Measurements from ENCODE around the gene FNIP2. TPM values are rescaled to one million over a fixed set of nuclear protein-coding genes. Genes with fewer than 3 reads are reported as not detected.
A peak's percentile ranks its signal among the peaks of the same experiment; 100 is the strongest.
"Not testable (repeated sequence)": the region's sequence is repeated elsewhere in the genome, so short reads cannot be mapped to it uniquely, and the experiment has no call there.

The FNIP2 gene
- total RNA-seq, 1 donor from 2014 or later: 10.5 TPM

DNA sequence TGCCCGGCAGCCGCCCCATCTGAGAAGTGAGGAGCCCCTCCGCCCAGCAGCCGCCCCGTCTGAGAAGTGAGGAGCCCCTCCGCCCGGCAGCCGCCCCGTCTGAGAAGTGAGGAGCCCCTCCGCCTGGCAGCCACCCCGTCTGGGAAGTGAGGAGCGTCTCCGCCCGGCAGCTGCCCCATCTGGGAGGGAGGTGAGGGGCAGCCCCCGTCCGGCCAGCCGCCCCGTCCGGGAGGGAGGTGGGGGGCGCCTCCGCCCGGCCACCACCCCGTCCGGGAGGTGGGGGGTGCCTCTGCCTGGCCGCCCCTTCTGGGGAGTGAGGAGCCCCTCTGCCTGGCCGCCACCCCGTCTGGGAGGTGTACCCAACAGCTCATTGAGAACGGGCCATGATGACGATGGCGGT is 113.3 kb downstream of the FNIP2 start:
- DNase-seq (ENCODE audit: low spot score); H3K27ac Mint-ChIP-seq; H3K27me3 Mint-ChIP-seq (ENCODE audit: low read depth); intact Hi-C loops (cut with micrococcal nuclease); H3K4me1 Mint-ChIP-seq (ENCODE audit: low read depth); H3K4me3 Mint-ChIP-seq (ENCODE audit: low read depth): not testable (repeated sequence)
- peaks cover 33% of the 10 kb centered on the region for H3K36me3 Mint-ChIP-seq (ENCODE audit: low read depth)
- H3K9me3 Mint-ChIP-seq: peaks cover 10% of the 10 kb centered on the region

DNA sequence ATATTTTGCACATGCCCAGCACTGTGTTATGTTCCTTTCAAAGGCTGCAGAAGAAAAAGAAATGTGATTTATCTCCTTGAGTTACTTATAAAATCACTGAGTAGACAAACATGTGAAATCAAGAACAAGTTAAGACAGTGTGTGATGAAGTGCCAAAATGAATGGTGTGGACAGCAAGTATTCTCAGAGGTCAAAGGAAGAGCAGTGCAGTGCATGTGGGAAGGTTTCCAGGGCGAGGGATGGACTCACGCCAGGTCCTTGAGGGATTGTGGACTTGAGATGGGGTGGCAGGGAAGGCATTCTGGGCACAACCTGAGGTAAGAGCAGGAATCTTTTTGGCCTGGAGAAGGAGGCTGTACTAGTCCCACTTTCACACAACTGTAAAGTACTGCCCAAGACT is 115.5 kb downstream of the FNIP2 start:
- intact Hi-C loops (cut with micrococcal nuclease): no loop called here
- Mint-ChIP-seq H3K27me3 (ENCODE audit: low read depth) (no peaks in the 10 kb centered on the region), H3K9me3 (peaks cover under 1% of the 10 kb centered on the region), H3K27ac (no peak overlapping the region), H3K4me3 (ENCODE audit: low read depth) (no peak overlapping the region), H3K4me1 (ENCODE audit: low read depth) (no peaks in the 10 kb centered on the region), H3K36me3 (ENCODE audit: low read depth) (peaks cover 17% of the 10 kb centered on the region)
- DNase-seq (ENCODE audit: low spot score): no peak

DNA sequence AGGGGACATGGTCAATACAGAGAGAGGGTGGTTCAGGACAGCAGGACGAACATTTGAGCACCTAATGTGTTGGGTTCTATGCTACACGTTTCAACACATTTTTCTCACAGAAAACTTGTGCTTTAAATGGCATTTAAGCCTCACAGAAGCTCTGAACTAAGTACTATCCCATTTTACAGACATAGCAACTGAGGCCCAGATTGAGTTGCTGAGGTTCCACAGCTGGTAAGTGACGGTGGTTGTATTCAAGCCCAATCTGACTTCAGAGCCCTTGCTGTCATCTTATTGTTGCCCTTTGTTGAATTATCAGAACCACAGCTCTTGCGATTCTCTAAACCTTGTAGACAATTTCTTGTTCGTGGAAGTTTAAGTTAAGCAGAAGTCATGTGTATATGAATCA is 116.7 kb downstream of the FNIP2 start:
- Mint-ChIP-seq H3K27me3 (ENCODE audit: low read depth) (no peaks in the 10 kb centered on the region), H3K4me1 (ENCODE audit: low read depth) (no peaks in the 10 kb centered on the region), H3K36me3 (ENCODE audit: low read depth) (peaks cover 12% of the 10 kb centered on the region), H3K4me3 (ENCODE audit: low read depth) (no peak overlapping the region), H3K27ac (no peak overlapping the region), H3K9me3 (no peaks in the 10 kb centered on the region)
- intact Hi-C loops (cut with micrococcal nuclease): no loop called here
- DNase-seq (ENCODE audit: low spot score): no peak

DNA sequence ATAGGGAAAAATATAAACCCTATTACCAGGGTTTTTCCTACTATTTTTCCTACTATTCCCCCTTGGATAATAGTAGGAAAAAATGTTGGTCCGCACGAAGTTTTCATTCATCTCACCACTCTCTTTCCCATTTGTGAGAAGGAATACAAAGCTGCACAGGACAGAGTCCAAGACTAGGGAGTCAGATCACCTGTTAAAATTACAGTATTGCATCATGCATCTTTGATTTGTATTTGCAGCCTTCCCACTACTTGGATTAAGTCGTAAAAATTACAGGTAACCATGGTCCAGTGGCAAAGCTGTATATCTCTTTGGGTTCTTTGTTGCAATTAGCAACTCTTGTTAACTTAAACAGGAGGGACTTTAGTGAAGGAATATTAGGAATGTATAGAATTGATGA is 121.5 kb downstream of the FNIP2 start:
- H3K9me3 Mint-ChIP-seq: no peaks in the 10 kb centered on the region
- intact Hi-C loops (cut with micrococcal nuclease): no loop called here

DNA sequence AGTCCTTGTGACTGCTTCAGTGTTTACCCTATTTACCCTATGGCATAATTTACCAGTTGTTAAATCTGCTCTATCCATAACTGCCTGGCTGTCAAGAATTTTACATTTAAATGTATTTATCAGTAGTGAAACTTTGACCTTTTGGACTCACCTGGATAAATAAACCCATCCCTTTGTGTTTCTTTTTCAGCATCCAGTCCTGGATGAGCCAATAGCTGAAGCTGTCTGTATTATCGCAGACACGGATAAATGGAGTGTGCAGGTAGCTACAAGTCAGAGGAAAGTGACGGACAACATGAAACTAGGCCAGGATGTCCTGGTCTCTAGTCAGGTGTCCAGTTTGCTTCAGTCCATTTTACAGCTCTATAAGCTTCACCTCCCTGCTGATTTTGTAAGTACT is 122.4 kb downstream of the FNIP2 start:
- DNase-seq (ENCODE audit: low spot score): no peak
- no peaks in the 10 kb centered on the region for H3K9me3 Mint-ChIP-seq
- H3K27me3 Mint-ChIP-seq (ENCODE audit: low read depth): no peaks in the 10 kb centered on the region
- intact Hi-C loops (cut with micrococcal nuclease): no loop called here
- H3K36me3 Mint-ChIP-seq (ENCODE audit: low read depth): peaks cover 18% of the 10 kb centered on the region
- no peak overlapping the region for H3K4me3 Mint-ChIP-seq (ENCODE audit: low read depth)
- H3K4me1 Mint-ChIP-seq (ENCODE audit: low read depth): no peaks in the 10 kb centered on the region
- H3K27ac Mint-ChIP-seq: no peak overlapping the region

More for the DNA sequence above, 121.5 kb downstream of the FNIP2 start:
- no peak for DNase-seq (ENCODE audit: low spot score)
- Mint-ChIP-seq H3K4me1 (ENCODE audit: low read depth) (no peaks in the 10 kb centered on the region), H3K27me3 (ENCODE audit: low read depth) (no peaks in the 10 kb centered on the region), H3K4me3 (ENCODE audit: low read depth) (no peak overlapping the region), H3K27ac (no peak overlapping the region), H3K36me3 (ENCODE audit: low read depth) (peaks cover 11% of the 10 kb centered on the region)

DNA sequence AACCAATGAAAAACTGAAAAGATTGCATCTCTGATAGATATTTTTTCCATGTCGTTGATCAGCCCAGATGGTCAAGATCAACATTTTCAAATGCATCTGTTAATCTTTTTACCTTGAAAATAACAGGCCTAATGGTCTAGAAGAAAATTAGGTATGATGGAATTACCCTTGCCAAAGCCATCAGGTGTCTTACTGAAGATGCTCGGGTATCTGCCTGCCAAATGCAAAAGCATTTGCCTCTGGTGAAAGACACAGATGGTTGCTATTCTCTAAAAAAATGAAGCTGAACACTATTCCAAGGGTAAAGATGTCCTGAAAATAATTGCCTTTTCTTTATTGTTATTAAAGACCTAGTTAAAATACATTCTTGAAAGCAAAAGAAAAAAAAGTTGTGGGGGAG is 126.0 kb downstream of the FNIP2 start:
- Mint-ChIP-seq H3K36me3 (ENCODE audit: low read depth) (peaks cover 41% of the 10 kb centered on the region), H3K4me1 (ENCODE audit: low read depth) (peaks cover 2% of the 10 kb centered on the region), H3K9me3 (peaks cover 11% of the 10 kb centered on the region), H3K4me3 (ENCODE audit: low read depth) (no peak overlapping the region), H3K27me3 (ENCODE audit: low read depth) (no peaks in the 10 kb centered on the region), H3K27ac (no peak overlapping the region)
- no peak for DNase-seq (ENCODE audit: low spot score)
- intact Hi-C loops (cut with micrococcal nuclease): no loop called here

DNA sequence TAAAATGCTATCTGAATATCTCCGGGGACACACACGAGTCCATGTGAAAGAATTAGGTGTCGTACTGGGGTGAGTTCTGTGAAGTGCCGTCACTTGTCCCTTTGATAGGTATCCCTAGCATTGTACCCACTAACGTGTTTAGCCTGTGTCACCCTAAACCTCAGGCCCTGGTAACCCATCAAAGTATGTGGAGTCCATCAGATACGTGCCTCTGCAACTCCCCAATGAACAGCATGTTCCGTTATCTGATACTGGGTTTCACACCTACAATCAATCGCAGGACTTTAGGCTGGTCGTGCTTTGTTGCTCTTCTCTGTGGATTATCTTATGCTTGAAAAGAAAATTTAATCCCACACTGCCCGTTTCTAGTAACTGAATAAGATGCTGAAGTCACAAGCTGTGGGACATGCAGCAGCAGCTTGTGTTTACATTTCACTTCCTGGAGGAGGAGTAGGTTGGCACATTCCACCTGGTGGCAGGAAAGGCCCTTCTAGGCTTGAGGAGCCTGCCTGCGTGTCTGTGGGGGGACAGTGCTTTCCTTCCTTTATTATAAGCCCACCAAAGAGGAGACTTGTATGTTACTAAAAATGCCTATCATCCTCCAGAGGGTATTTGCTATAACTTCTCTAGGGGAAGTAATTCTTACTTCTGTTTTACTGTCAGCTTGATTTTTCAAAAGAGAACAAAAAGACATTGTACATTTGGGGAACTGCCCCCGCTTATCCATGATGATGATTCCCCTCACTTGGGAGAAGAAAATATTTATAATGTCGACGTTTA is 127.2 kb downstream of the FNIP2 start:
- H3K27ac Mint-ChIP-seq: no peak overlapping the region
- no peaks in the 10 kb centered on the region for H3K27me3 Mint-ChIP-seq (ENCODE audit: low read depth)
- peaks cover 6% of the 10 kb centered on the region for H3K4me1 Mint-ChIP-seq (ENCODE audit: low read depth)
- H3K36me3 Mint-ChIP-seq (ENCODE audit: low read depth): peaks cover 47% of the 10 kb centered on the region
- peaks cover 18% of the 10 kb centered on the region for H3K9me3 Mint-ChIP-seq
- DNase-seq (ENCODE audit: low spot score): no peak
- intact Hi-C loops (cut with micrococcal nuclease): no loop called here
- no peak overlapping the region for H3K4me3 Mint-ChIP-seq (ENCODE audit: low read depth)

DNA sequence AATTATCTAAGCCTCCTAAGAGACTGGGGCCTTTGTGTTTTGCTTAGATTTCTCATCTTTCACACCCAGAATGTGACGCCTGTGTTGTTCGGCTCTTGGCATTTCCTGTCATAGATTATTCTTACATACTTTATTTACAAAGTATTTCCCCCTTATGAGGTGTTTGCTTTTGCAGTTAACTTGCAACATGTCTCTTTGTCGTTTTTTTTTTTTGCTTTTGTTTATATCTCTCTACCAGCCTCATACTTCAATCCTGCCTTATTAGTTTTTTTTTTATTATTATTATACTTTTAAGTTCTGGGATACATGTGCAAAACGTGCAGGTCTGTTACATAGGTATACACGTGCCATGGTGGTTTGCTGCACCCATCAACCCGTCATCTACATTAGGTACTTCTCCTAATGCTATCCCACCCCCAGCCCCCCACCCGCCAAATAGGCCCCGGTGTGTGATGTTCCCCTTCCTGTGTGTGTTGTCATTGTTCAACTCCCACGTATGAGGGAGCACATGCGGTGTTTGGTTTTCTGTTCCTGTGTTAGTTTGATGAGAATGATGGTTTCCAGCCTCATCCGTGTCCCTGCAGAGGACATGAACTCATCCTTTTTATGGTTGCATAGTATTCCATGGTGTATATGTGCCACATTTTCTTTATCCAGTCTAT is 127.9 kb downstream of the FNIP2 start:
- H3K4me1 Mint-ChIP-seq (ENCODE audit: low read depth); H3K27me3 Mint-ChIP-seq (ENCODE audit: low read depth); DNase-seq (ENCODE audit: low spot score); H3K27ac Mint-ChIP-seq; intact Hi-C loops (cut with micrococcal nuclease); H3K4me3 Mint-ChIP-seq (ENCODE audit: low read depth): not testable (repeated sequence)
- peaks cover 49% of the 10 kb centered on the region for H3K36me3 Mint-ChIP-seq (ENCODE audit: low read depth)
- peaks cover 21% of the 10 kb centered on the region for H3K9me3 Mint-ChIP-seq

DNA sequence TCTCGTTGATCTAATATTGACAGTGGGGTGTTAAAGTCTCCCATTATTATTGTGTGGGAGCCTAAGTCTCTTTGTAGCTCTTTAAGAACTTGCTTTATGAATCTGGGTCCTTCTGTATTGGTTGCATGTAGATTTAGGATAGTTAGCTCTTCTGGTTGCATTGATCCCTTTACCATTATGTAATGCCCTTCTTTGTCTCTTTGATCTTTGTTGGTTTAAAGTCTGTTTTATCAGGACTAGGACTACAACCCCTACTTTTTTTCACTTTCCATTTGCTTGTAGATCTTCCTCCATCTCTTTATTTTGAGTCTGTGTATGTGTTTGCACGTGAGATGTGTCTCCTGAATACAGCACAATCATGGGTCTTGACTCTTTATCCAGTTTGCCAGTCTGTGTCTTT is 131.6 kb downstream of the FNIP2 start:
- H3K4me3 Mint-ChIP-seq (ENCODE audit: low read depth); H3K27me3 Mint-ChIP-seq (ENCODE audit: low read depth); DNase-seq (ENCODE audit: low spot score); H3K4me1 Mint-ChIP-seq (ENCODE audit: low read depth); H3K27ac Mint-ChIP-seq; intact Hi-C loops (cut with micrococcal nuclease): not testable (repeated sequence)
- H3K9me3 Mint-ChIP-seq: peaks cover 21% of the 10 kb centered on the region
- peaks cover 70% of the 10 kb centered on the region for H3K36me3 Mint-ChIP-seq (ENCODE audit: low read depth)

DNA sequence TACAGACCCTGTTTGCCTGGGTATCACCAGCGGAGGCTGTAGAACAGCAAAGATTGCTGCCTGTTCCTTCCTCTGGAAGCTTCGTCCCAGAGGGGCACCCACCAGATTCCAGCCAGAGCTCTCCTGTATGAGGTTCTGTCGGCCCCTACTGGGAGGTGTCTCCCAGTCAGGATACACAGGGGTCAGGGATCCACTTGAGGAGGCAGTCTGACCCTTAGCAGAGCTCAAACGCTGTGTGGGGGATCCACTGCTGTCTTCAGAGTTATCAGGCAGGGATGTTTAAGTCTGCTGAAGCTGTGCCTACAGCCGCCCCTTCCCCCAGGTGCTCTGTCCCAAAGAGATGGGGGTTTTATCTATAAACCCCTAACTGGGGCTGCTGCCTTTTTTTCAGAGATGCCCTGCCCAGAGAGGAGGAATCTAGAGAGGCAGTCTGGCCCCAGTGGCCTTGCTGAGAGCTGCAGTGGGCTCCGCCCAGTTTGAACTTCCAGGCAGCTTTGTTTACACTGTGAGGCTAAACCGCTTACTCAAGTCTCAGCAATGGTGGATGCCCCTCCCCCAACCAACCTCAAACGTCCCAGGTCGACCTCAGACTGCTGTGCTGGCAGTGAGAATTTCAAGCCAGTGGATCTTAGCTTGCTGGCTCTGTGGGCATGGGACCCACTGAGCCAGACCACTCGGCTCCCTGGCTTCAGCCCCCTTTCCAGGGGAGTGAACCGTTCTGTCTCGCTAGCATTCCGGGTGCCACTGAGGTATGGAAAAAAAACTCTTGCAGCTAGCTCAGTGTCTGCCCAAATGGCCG is 133.7 kb downstream of the FNIP2 start:
- intact Hi-C loops (cut with micrococcal nuclease); H3K4me3 Mint-ChIP-seq (ENCODE audit: low read depth); H3K27ac Mint-ChIP-seq; H3K27me3 Mint-ChIP-seq (ENCODE audit: low read depth): not testable (repeated sequence)
- peaks cover 66% of the 10 kb centered on the region for H3K36me3 Mint-ChIP-seq (ENCODE audit: low read depth)
- H3K9me3 Mint-ChIP-seq: peaks cover 21% of the 10 kb centered on the region
- H3K4me1 Mint-ChIP-seq (ENCODE audit: low read depth): peaks cover 14% of the 10 kb centered on the region
- DNase-seq (ENCODE audit: low spot score): peak; percentile 39

DNA sequence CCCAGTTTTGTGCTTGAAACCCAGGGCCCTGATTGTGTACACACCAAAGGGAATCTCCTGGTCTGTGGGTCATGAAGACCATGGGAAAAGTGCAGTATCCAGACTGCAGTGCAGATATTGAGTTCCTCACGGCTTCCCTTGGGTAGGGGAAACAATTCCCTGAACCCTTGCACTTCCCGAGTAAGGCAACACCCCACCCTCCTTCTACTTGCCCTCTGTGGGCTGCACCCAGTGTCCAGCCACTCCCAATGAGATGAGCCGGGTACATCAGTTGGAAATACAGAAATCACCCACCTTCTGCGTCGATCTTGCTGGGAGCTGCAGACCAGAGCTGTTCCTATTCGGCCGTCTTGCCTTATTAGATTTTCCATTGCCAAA is 134.2 kb downstream of the FNIP2 start:
- Mint-ChIP-seq H3K4me3 (ENCODE audit: low read depth) (no peak overlapping the region), H3K36me3 (ENCODE audit: low read depth) (peaks cover 60% of the 10 kb centered on the region), H3K4me1 (ENCODE audit: low read depth) (peaks cover 14% of the 10 kb centered on the region), H3K27ac (no peak overlapping the region), H3K27me3 (ENCODE audit: low read depth) (no peaks in the 10 kb centered on the region), H3K9me3 (peaks cover 21% of the 10 kb centered on the region)
- DNase-seq (ENCODE audit: low spot score): no peak
- intact Hi-C loops (cut with micrococcal nuclease): no loop called here

DNA sequence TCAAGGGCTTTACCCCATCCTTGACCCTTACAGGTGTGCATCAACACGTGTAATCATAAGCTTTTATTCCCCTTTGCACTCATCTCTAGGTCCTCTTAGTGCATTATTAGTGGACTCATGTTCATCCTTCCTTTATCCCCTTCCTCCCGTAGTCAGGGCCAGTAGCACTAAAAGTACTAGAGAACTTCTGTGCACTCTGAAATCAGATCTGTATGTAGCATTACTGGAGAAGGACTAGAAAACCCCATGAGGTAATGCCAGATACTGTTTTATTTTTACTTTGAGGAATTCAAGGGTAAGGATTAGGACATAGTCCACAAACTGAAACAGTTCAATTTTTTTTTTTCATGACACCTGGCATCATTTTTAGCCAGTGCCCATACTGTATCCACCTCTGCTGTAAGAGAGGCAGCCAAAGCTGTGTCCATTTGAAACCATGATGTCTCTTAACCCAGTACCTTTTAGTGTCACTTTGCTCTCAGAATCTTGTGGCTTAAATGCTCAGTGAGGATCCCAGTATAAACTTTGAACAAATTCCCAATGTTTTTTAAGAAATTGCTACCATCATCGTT is 134.7 kb downstream of the FNIP2 start:
- no peaks in the 10 kb centered on the region for H3K27me3 Mint-ChIP-seq (ENCODE audit: low read depth)
- H3K36me3 Mint-ChIP-seq (ENCODE audit: low read depth): peaks cover 55% of the 10 kb centered on the region
- H3K4me3 Mint-ChIP-seq (ENCODE audit: low read depth): no peak overlapping the region
- no peak for DNase-seq (ENCODE audit: low spot score)
- peaks cover 14% of the 10 kb centered on the region for H3K4me1 Mint-ChIP-seq (ENCODE audit: low read depth)
- H3K27ac Mint-ChIP-seq: no peak overlapping the region
- intact Hi-C loops (cut with micrococcal nuclease): no loop called here
- peaks cover 16% of the 10 kb centered on the region for H3K9me3 Mint-ChIP-seq

All from activated T-helper 2 cell treated with anti-CD3 and anti-CD28 coated beads, Interferon-gamma antibody, Interleukin-2, Interleukin-4, amounts not matched to agents 10 μg/mL and 5 μg/mL and 100 μg/mL, durations not matched to agents 14 hours and 24 hours and 36 hours (primary cell).